ENCODE measurements around the gene SRPK1.

SRPK1 gene

GRCh38 chr6:35787266-35788218, 133.4 kb downstream of the SRPK1 start:
- no peak for DNase-seq (ENCODE audit: low read depth, low spot score)
- no peak overlapping the region for H3K27ac ChIP-seq

- H3K27ac ChIP-seq, result no peak overlapping the region
- no peak for DNase-seq (ENCODE audit: low read depth, low spot score)
Measured at GRCh38 chr6:35786810-35787209, 134.1 kb downstream of the SRPK1 start.

- no peak overlapping the region for H3K27ac ChIP-seq
Measured at GRCh38 chr6:35786272-35786671, 134.6 kb downstream of the SRPK1 start.

GRCh38 chr6:35784200-35784599, 136.7 kb downstream of the SRPK1 start:
- no peak overlapping the region for H3K27ac ChIP-seq
- no peak for DNase-seq (ENCODE audit: low read depth, low spot score)

More at GRCh38 chr6:35786272-35786671, 134.6 kb downstream of the SRPK1 start:
- DNase-seq (ENCODE audit: low read depth, low spot score), result no peak

Data from epithelial cell of prostate (primary cell).